DOHH2 (cell line): Measurements from ENCODE around the gene MROH8.

Experiments
- CTCF ChIP-seq: fragments of 200-600 bp; sonication (generic); IDR thresholded peaks from one replicate; pipeline ENCODE4 v1.5.1; 2014; ENCODE audit warnings: antibody characterized with exemption, mild to moderate bottlenecking, low read depth, low read length; ENCODE audit not compliant: poor library complexity, severe bottlenecking
- EZH2phosphoT487 ChIP-seq: fragments of 200-600 bp; sonication (generic); IDR thresholded peaks from 2 replicates; pipeline ENCODE4 v1.6.1; 2017; ENCODE audit warnings: borderline replicate concordance, mild to moderate bottlenecking, antibody characterized with exemption, low read length, moderate library complexity, mixed read lengths

GRCh38 chr20:37225146-37225545, 45.8 kb upstream of the MROH8 start:
- TF ChIP-seq CTCF: no peak
- no peak for TF ChIP-seq EZH2phosphoT487
